ENCODE data around the gene ORC6.

Gene ORC6

GRCh38 chr16:46732561-46732960 is 43.1 kb downstream of the ORC6 start:
- DNase-seq = no peak

GRCh38 chr16:46733319-46733830 is 43.9 kb downstream of the ORC6 start:
- no peak for DNase-seq

- DNase-seq = no peak
Observed at GRCh38 chr16:46736695-46737094, 47.2 kb downstream of the ORC6 start.

- DNase-seq = no peak
Observed at GRCh38 chr16:46737621-46738214, 48.3 kb downstream of the ORC6 start.

- DNase-seq = no peak
Observed at GRCh38 chr16:46739934-46740333, 50.5 kb downstream of the ORC6 start.

- DNase-seq = no peak
Observed at GRCh38 chr16:46743232-46743719, 53.8 kb downstream of the ORC6 start.

GRCh38 chr16:46745617-46746016 is 56.2 kb downstream of the ORC6 start:
- DNase-seq = no peak

- no peak for DNase-seq
Observed at GRCh38 chr16:46746821-46747776, 57.6 kb downstream of the ORC6 start.

All from activated T-cell treated with anti-CD3 and anti-CD28 coated beads, Interleukin-2, amount 50 U/mL, for 48 hours (primary cell).